ENCODE results near the gene NFIA. TPM values are rescaled to one million over a fixed set of nuclear protein-coding genes. Genes with fewer than 3 reads are reported as not detected.

NFIA gene
- total and polyA plus RNA-seq, 5 donors from 2014 or later = 0.86 to 3.9 (median 1.7) TPM

- ATAC-seq (ENCODE audit: low read depth in 2 of 2) (no peak), DNase-seq (no peak)
- no peaks in the 10 kb centered on the region for H3K36me3 Mint-ChIP-seq
- Histone ChIP-seq H3K27me3 (ENCODE audit: control insufficient read depth, insufficient read depth, low read length) (peaks cover 6% of the 10 kb centered on the region), H3K4me1 (ENCODE audit: control insufficient read depth, insufficient read depth, low read length, poor library complexity, severe bottlenecking) (no peaks in the 10 kb centered on the region), H3K4me3 (ENCODE audit: low read depth, low read length) (no peak overlapping the region), H3K36me3 (ENCODE audit: control insufficient read depth, insufficient read depth, low read length) (no peaks in the 10 kb centered on the region), H3K9me3 (ENCODE audit: control insufficient read depth in 2 of 2, low read length in 2 of 2) (no peaks in the 10 kb centered on the region), H3K27ac (ENCODE audit: insufficient read depth, low read length, poor library complexity, severe bottlenecking) (no peak overlapping the region)
- no peaks in the 10 kb centered on the region for H3K4me1 Mint-ChIP-seq
- H3K4me3 Mint-ChIP-seq = peak overlapping the region in 1 of 4 donors; percentile 23
- H3K9me3 Mint-ChIP-seq = peaks cover 0 to 2% (median 0%) of the 10 kb centered on the region in 7 donors
- no peak overlapping the region for H3K27ac Mint-ChIP-seq
- peaks cover 20% of the 10 kb centered on the region for H3K27me3 Mint-ChIP-seq
These were observed 399.9 kb downstream of the NFIA start for GRCh38 chr1:61482170-61482734.

GRCh38 chr1:61486783-61487536 is 404.6 kb downstream of the NFIA start:
- Mint-ChIP-seq H3K27ac (no peak overlapping the region), H3K4me1 (no peaks in the 10 kb centered on the region), H3K9me3 (peaks cover 0 to 2% (median 0%) of the 10 kb centered on the region in 7 donors), H3K4me3 (no peak overlapping the region), H3K36me3 (no peaks in the 10 kb centered on the region), H3K27me3 (peaks cover 4% of the 10 kb centered on the region)
- no peak overlapping the region for H3K4me3 ChIP-seq (ENCODE audit: low read depth, low read length)
- DNase-seq (no peak), ATAC-seq (ENCODE audit: low read depth in 2 of 2) (no peak)
- no peaks in the 10 kb centered on the region for H3K9me3 ChIP-seq (ENCODE audit: control insufficient read depth in 2 of 2, low read length in 2 of 2)
- no peaks in the 10 kb centered on the region for H3K4me1 ChIP-seq (ENCODE audit: control insufficient read depth, insufficient read depth, low read length, poor library complexity, severe bottlenecking)
- H3K36me3 ChIP-seq (ENCODE audit: control insufficient read depth, insufficient read depth, low read length) = no peaks in the 10 kb centered on the region
- no peaks in the 10 kb centered on the region for H3K27me3 ChIP-seq (ENCODE audit: control insufficient read depth, insufficient read depth, low read length)
- no peak overlapping the region for H3K27ac ChIP-seq (ENCODE audit: insufficient read depth, low read length, poor library complexity, severe bottlenecking)

GRCh38 chr1:61487801-61488200 is 405.4 kb downstream of the NFIA start:
- H3K27me3 Mint-ChIP-seq = no peaks in the 10 kb centered on the region
- no peak overlapping the region for H3K4me3 Mint-ChIP-seq
- no peaks in the 10 kb centered on the region for H3K4me1 Mint-ChIP-seq
- Histone ChIP-seq H3K4me3 (ENCODE audit: low read depth, low read length) (no peak overlapping the region), H3K27me3 (ENCODE audit: control insufficient read depth, insufficient read depth, low read length) (no peaks in the 10 kb centered on the region), H3K9me3 (ENCODE audit: control insufficient read depth in 2 of 2, low read length in 2 of 2) (no peaks in the 10 kb centered on the region), H3K4me1 (ENCODE audit: control insufficient read depth, insufficient read depth, low read length, poor library complexity, severe bottlenecking) (no peaks in the 10 kb centered on the region), H3K27ac (ENCODE audit: insufficient read depth, low read length, poor library complexity, severe bottlenecking) (no peak overlapping the region), H3K36me3 (ENCODE audit: control insufficient read depth, insufficient read depth, low read length) (no peaks in the 10 kb centered on the region)
- ATAC-seq (ENCODE audit: low read depth in 2 of 2) (no peak), DNase-seq (no peak)
- H3K27ac Mint-ChIP-seq = no peak overlapping the region
- H3K36me3 Mint-ChIP-seq = no peaks in the 10 kb centered on the region
- peaks cover 0 to 2% (median 0%) of the 10 kb centered on the region in 7 donors for H3K9me3 Mint-ChIP-seq

- H3K9me3 ChIP-seq (ENCODE audit: control insufficient read depth in 2 of 2, low read length in 2 of 2) = no peaks in the 10 kb centered on the region
- no peaks in the 10 kb centered on the region for H3K36me3 ChIP-seq (ENCODE audit: control insufficient read depth, insufficient read depth, low read length)
- Mint-ChIP-seq H3K9me3 (no peaks in the 10 kb centered on the region), H3K4me1 (no peaks in the 10 kb centered on the region), H3K27me3 (no peaks in the 10 kb centered on the region), H3K4me3 (no peak overlapping the region), H3K36me3 (no peaks in the 10 kb centered on the region), H3K27ac (no peak overlapping the region)
- no peaks in the 10 kb centered on the region for H3K4me1 ChIP-seq (ENCODE audit: control insufficient read depth, insufficient read depth, low read length, poor library complexity, severe bottlenecking)
- H3K27ac ChIP-seq (ENCODE audit: insufficient read depth, low read length, poor library complexity, severe bottlenecking) = no peak overlapping the region
- no peaks in the 10 kb centered on the region for H3K27me3 ChIP-seq (ENCODE audit: control insufficient read depth, insufficient read depth, low read length)
- H3K4me3 ChIP-seq (ENCODE audit: low read depth, low read length) = no peak overlapping the region
- DNase-seq (no peak), ATAC-seq (ENCODE audit: low read depth in 2 of 2) (no peak)
These were observed 408.6 kb downstream of the NFIA start for GRCh38 chr1:61490924-61491323.

GRCh38 chr1:61491497-61491896 is 409.1 kb downstream of the NFIA start:
- ATAC-seq (ENCODE audit: low read depth in 2 of 2) = no peak
- no peak overlapping the region for H3K4me3 ChIP-seq (ENCODE audit: low read depth, low read length)
- H3K27ac Mint-ChIP-seq = no peak overlapping the region

GRCh38 chr1:61494000-61494399 is 411.6 kb downstream of the NFIA start:
- no peaks in the 10 kb centered on the region for H3K4me1 Mint-ChIP-seq
- no peaks in the 10 kb centered on the region for H3K36me3 Mint-ChIP-seq
- H3K4me1 ChIP-seq (ENCODE audit: control insufficient read depth, insufficient read depth, low read length, poor library complexity, severe bottlenecking) = no peaks in the 10 kb centered on the region
- no peak for DNase-seq
- no peaks in the 10 kb centered on the region for H3K27me3 ChIP-seq (ENCODE audit: control insufficient read depth, insufficient read depth, low read length)
- no peaks in the 10 kb centered on the region for H3K9me3 ChIP-seq (ENCODE audit: control insufficient read depth in 2 of 2, low read length in 2 of 2)
- no peaks in the 10 kb centered on the region for H3K9me3 Mint-ChIP-seq
- H3K4me3 ChIP-seq (ENCODE audit: low read depth, low read length) = no peak overlapping the region
- H3K36me3 ChIP-seq (ENCODE audit: control insufficient read depth, insufficient read depth, low read length) = no peaks in the 10 kb centered on the region
- no peak overlapping the region for H3K4me3 Mint-ChIP-seq
- no peak overlapping the region for H3K27ac ChIP-seq (ENCODE audit: insufficient read depth, low read length, poor library complexity, severe bottlenecking)
- ATAC-seq (ENCODE audit: low read depth in 2 of 2) = no peak
- no peaks in the 10 kb centered on the region for H3K27me3 Mint-ChIP-seq
- no peak overlapping the region for H3K27ac Mint-ChIP-seq

More at GRCh38 chr1:61491497-61491896, 409.1 kb downstream of the NFIA start:
- Mint-ChIP-seq H3K36me3 (no peaks in the 10 kb centered on the region), H3K4me1 (no peaks in the 10 kb centered on the region), H3K9me3 (no peaks in the 10 kb centered on the region), H3K27me3 (no peaks in the 10 kb centered on the region), H3K4me3 (no peak overlapping the region)
- no peak overlapping the region for H3K27ac ChIP-seq (ENCODE audit: insufficient read depth, low read length, poor library complexity, severe bottlenecking)
- no peaks in the 10 kb centered on the region for H3K27me3 ChIP-seq (ENCODE audit: control insufficient read depth, insufficient read depth, low read length)
- H3K36me3 ChIP-seq (ENCODE audit: control insufficient read depth, insufficient read depth, low read length) = no peaks in the 10 kb centered on the region
- no peaks in the 10 kb centered on the region for H3K4me1 ChIP-seq (ENCODE audit: control insufficient read depth, insufficient read depth, low read length, poor library complexity, severe bottlenecking)
- no peak for DNase-seq
- H3K9me3 ChIP-seq (ENCODE audit: control insufficient read depth in 2 of 2, low read length in 2 of 2) = no peaks in the 10 kb centered on the region

GRCh38 chr1:61496501-61496900 is 414.1 kb downstream of the NFIA start:
- no peak overlapping the region for H3K27ac ChIP-seq (ENCODE audit: insufficient read depth, low read length, poor library complexity, severe bottlenecking)
- no peaks in the 10 kb centered on the region for H3K27me3 ChIP-seq (ENCODE audit: control insufficient read depth, insufficient read depth, low read length)
- H3K36me3 Mint-ChIP-seq = no peaks in the 10 kb centered on the region
- H3K9me3 ChIP-seq (ENCODE audit: control insufficient read depth in 2 of 2, low read length in 2 of 2) = no peaks in the 10 kb centered on the region
- no peak for DNase-seq
- no peak overlapping the region for H3K4me3 ChIP-seq (ENCODE audit: low read depth, low read length)
- H3K4me3 Mint-ChIP-seq = no peak overlapping the region
- no peak overlapping the region for H3K27ac Mint-ChIP-seq
- H3K27me3 Mint-ChIP-seq = no peaks in the 10 kb centered on the region
- ATAC-seq (ENCODE audit: low read depth in 2 of 2) = no peak
- H3K36me3 ChIP-seq (ENCODE audit: control insufficient read depth, insufficient read depth, low read length) = no peaks in the 10 kb centered on the region
- no peaks in the 10 kb centered on the region for H3K4me1 Mint-ChIP-seq
- no peaks in the 10 kb centered on the region for H3K9me3 Mint-ChIP-seq
- H3K4me1 ChIP-seq (ENCODE audit: control insufficient read depth, insufficient read depth, low read length, poor library complexity, severe bottlenecking) = no peaks in the 10 kb centered on the region

GRCh38 chr1:61497013-61497412 is 414.7 kb downstream of the NFIA start:
- H3K36me3 Mint-ChIP-seq = no peaks in the 10 kb centered on the region
- no peaks in the 10 kb centered on the region for H3K4me1 ChIP-seq (ENCODE audit: control insufficient read depth, insufficient read depth, low read length, poor library complexity, severe bottlenecking)
- no peaks in the 10 kb centered on the region for H3K9me3 Mint-ChIP-seq
- ATAC-seq (ENCODE audit: low read depth in 2 of 2) (no peak), DNase-seq (no peak)
- no peaks in the 10 kb centered on the region for H3K9me3 ChIP-seq (ENCODE audit: control insufficient read depth in 2 of 2, low read length in 2 of 2)
- H3K27ac ChIP-seq (ENCODE audit: insufficient read depth, low read length, poor library complexity, severe bottlenecking) = no peak overlapping the region
- no peaks in the 10 kb centered on the region for H3K27me3 Mint-ChIP-seq
- H3K27me3 ChIP-seq (ENCODE audit: control insufficient read depth, insufficient read depth, low read length) = no peaks in the 10 kb centered on the region
- H3K4me3 ChIP-seq (ENCODE audit: low read depth, low read length) = no peak overlapping the region
- H3K27ac Mint-ChIP-seq = no peak overlapping the region
- no peaks in the 10 kb centered on the region for H3K4me1 Mint-ChIP-seq
- H3K4me3 Mint-ChIP-seq = no peak overlapping the region
- no peaks in the 10 kb centered on the region for H3K36me3 ChIP-seq (ENCODE audit: control insufficient read depth, insufficient read depth, low read length)
